CD4-positive, alpha-beta T cell (primary cell): ENCODE data around the gene IFNAR1. TPM values are rescaled to one million over a fixed set of nuclear protein-coding genes. Genes with fewer than 3 reads are reported as not detected.

Source experiments
- ATAC-seq: fragments of 200-7000 bp; cut with Tn5 transposase; one replicate; pipeline ENCODE4 v1.10.0; 2022; ENCODE audit warnings: mild to moderate bottlenecking; ENCODE audit not compliant: poor library complexity
- CTCF ChIA-PET: fragments of 350-600 bp; sonication (Branson Sonifier 250); formaldehyde crosslinking; loops from one replicate; lab custom pipeline; 2021; ENCODE audit warnings: antibody characterized with exemption, inconsistent platforms; lab: Charles Lee
- POLR2A ChIA-PET: fragments of 350-600 bp; sonication (Branson Sonifier 250); formaldehyde crosslinking; loops from one replicate; lab custom pipeline; 2021; ENCODE audit warnings: antibody characterized with exemption, inconsistent platforms; lab: Charles Lee
- DNase-seq, 14 experiments: peaks; one replicate each; pipeline ENCODE4 v3.0.0-alpha.2; 2013 to 2020; ENCODE audit warnings: mixed read lengths in 2 of 14
- H3K27ac ChIP-seq, 2 donors: one replicate each; pipeline versions ENCODE4 v1.5.1 to v1.7.0; 2013; ENCODE audit warnings: low read length in 2 of 2, low read depth in 1 of 2, mild to moderate bottlenecking in 1 of 2
- H3K27me3 ChIP-seq, 2 experiments: 1 replicate in 1 of 2; 2 replicates in 1 of 2; pipeline versions ENCODE4 v1.6.1 to v1.7.0; 2013; ENCODE audit warnings: low read length in 2 of 2, control low read depth in 1 of 2, mild to moderate bottlenecking in 1 of 2, moderate library complexity in 1 of 2; ENCODE audit not compliant: insufficient read depth in 2 of 2, control insufficient read depth in 1 of 2
- H3K36me3 ChIP-seq: one replicate; pipeline ENCODE4 v1.6.1; 2013; ENCODE audit warnings: low read length, control low read depth; ENCODE audit not compliant: insufficient read depth
- H3K4me1 ChIP-seq: one replicate; pipeline ENCODE4 v1.6.1; 2013; ENCODE audit warnings: low read length, control low read depth; ENCODE audit not compliant: insufficient read depth
- H3K4me3 ChIP-seq: one replicate; pipeline ENCODE4 v1.5.1; 2013; ENCODE audit warnings: mild to moderate bottlenecking, low read length, moderate library complexity
- H3K9me3 ChIP-seq, 2 experiments: 1 replicate in 1 of 2; 2 replicates in 1 of 2; pipeline versions ENCODE4 v1.6.1 to v1.7.0; 2013; ENCODE audit warnings: low read length in 2 of 2, mild to moderate bottlenecking in 2 of 2, control low read depth in 1 of 2, moderate library complexity in 1 of 2; ENCODE audit not compliant: control insufficient read depth in 1 of 2, insufficient read depth in 1 of 2
- H3K27ac Mint-ChIP-seq: one replicate; pipeline ENCODE4 v1.8.0; 2020; ENCODE audit warnings: mixed read lengths
- H3K27me3 Mint-ChIP-seq: one replicate; pipeline ENCODE4 v1.8.0; 2021; ENCODE audit warnings: mixed read lengths
- H3K36me3 Mint-ChIP-seq: one replicate; pipeline ENCODE4 v1.8.0; 2021; ENCODE audit warnings: low read depth, mixed read lengths
- H3K4me1 Mint-ChIP-seq: one replicate; pipeline ENCODE4 v1.8.0; 2021; ENCODE audit warnings: low read depth, mixed read lengths
- H3K4me3 Mint-ChIP-seq: one replicate; pipeline ENCODE4 v1.8.0; 2020; ENCODE audit warnings: mild to moderate bottlenecking, mixed read lengths
- H3K9me3 Mint-ChIP-seq: one replicate; pipeline ENCODE4 v1.8.0; 2020; ENCODE audit warnings: mixed read lengths
- intact Hi-C, 2 experiments: fragments of 100-400 bp; cut with DNase I in 1 of 2; cut with micrococcal nuclease in 1 of 2; formaldehyde crosslinking; loops; one replicate each; pipeline versions ENCODE4 v1.15.1 to v1.9.0; 2023 to 2025; cut with DNase I, micrococcal nuclease
- total RNA-seq, 174 experiments: library from RNA in 2 of 174; stranded (reverse) in 2 of 174; gene quantifications; one replicate each; pipeline ENCODE4 v1.2.3 and lab custom pipeline; 2021 to 2026
- TF ChIP-seq, protein P1 (sequence below): fragments of 200-600 bp; IDR thresholded peaks from one replicate; pipeline ENCODE4 v1.8.0; 2022; ENCODE audit warnings: antibody characterized with exemption, mild to moderate bottlenecking

The IFNAR1 gene
- total RNA-seq, 2 experiments from 2014 or later, result 20.4 to 26.8 TPM

DNA sequence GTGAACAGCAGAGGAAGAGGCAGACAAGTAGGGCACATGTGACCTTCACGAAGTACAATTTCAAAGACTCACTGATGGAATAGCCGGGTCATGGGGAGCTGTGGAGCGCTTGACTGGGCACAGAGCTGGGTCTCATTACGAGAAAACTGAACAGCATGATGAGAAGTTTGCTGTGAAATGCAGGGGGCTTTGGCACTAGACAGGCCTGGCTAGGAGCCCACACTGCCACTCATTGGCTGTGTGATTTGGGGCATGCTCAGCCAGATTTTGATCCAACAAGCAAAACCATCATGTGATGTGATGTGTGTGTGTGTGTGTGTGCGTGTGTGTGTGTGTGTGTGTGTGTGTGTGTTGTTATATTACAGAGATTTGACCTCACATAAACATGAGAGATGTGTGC is 73.6 kb downstream of the IFNAR1 start:
- TF ChIP-seq, protein P1, sequence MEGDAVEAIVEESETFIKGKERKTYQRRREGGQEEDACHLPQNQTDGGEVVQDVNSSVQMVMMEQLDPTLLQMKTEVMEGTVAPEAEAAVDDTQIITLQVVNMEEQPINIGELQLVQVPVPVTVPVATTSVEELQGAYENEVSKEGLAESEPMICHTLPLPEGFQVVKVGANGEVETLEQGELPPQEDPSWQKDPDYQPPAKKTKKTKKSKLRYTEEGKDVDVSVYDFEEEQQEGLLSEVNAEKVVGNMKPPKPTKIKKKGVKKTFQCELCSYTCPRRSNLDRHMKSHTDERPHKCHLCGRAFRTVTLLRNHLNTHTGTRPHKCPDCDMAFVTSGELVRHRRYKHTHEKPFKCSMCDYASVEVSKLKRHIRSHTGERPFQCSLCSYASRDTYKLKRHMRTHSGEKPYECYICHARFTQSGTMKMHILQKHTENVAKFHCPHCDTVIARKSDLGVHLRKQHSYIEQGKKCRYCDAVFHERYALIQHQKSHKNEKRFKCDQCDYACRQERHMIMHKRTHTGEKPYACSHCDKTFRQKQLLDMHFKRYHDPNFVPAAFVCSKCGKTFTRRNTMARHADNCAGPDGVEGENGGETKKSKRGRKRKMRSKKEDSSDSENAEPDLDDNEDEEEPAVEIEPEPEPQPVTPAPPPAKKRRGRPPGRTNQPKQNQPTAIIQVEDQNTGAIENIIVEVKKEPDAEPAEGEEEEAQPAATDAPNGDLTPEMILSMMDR, result no peak
- H3K36me3 ChIP-seq, result no peaks in the 10 kb centered on the region
- no peak overlapping the region for H3K27ac Mint-ChIP-seq
- no peaks in the 10 kb centered on the region for H3K27me3 Mint-ChIP-seq
- H3K4me1 Mint-ChIP-seq, result peaks cover 4% of the 10 kb centered on the region
- intact Hi-C loops, result no loop called here
- H3K27ac ChIP-seq, result no peak overlapping the region
- H3K36me3 Mint-ChIP-seq, result no peaks in the 10 kb centered on the region
- no peaks in the 10 kb centered on the region for H3K27me3 ChIP-seq
- ATAC-seq, result no peak
- H3K4me1 ChIP-seq, result peaks cover 7% of the 10 kb centered on the region
- no peak overlapping the region for H3K4me3 ChIP-seq
- no peaks in the 10 kb centered on the region for H3K9me3 Mint-ChIP-seq
- ChIA-PET POLR2A (no interaction called here), CTCF (no interaction called here)
- DNase-seq, result no peak
- H3K4me3 Mint-ChIP-seq, result no peak overlapping the region
- no peaks in the 10 kb centered on the region for H3K9me3 ChIP-seq

DNA sequence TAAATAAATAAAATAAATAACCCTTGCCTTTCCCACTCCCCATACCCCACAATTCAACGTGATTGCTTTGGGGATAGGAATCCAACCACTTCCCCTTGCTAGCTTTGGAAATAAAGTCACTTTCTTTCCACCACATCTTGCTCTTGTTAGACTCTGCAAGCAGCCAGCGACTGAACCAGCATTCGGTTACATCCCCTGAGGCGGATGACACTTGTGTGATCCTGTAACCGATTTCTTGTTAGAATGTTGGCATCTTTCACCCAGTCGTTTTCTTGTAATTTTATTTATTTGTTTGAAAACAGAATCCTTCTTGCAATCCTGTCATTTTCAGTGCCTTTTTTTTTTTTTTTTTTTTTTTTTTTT is 76.8 kb downstream of the IFNAR1 start:
- Histone ChIP-seq H3K9me3 (no peaks in the 10 kb centered on the region), H3K4me1 (peaks cover 35% of the 10 kb centered on the region), H3K27me3 (no peaks in the 10 kb centered on the region), H3K4me3 (no peak overlapping the region), H3K27ac (no peak overlapping the region), H3K36me3 (no peaks in the 10 kb centered on the region)
- ATAC-seq (no peak), DNase-seq (no peak)
- POLR2A ChIA-PET, result interaction anchor here (0.7 to 2.5 kb wide), 4 partner anchors 17 to 77 kb away, joined by 3 to 23 read pairs (median 6); partner anchors contain the start of gene IFNAR1
- CTCF ChIA-PET, result no interaction called here
- TF ChIP-seq, protein P1, result no peak
- Mint-ChIP-seq H3K36me3 (peaks cover 5% of the 10 kb centered on the region), H3K9me3 (no peaks in the 10 kb centered on the region), H3K27me3 (no peaks in the 10 kb centered on the region), H3K27ac (peak overlapping the region; percentile 21), H3K4me3 (peak overlapping the region; percentile 72), H3K4me1 (peaks cover 28% of the 10 kb centered on the region)
- intact Hi-C loops, result loop anchor here in 1 of 2 experiments (5.0 kb wide), 1 partner anchor 39 kb away; no protein-coding TSS in a partner anchor

DNA sequence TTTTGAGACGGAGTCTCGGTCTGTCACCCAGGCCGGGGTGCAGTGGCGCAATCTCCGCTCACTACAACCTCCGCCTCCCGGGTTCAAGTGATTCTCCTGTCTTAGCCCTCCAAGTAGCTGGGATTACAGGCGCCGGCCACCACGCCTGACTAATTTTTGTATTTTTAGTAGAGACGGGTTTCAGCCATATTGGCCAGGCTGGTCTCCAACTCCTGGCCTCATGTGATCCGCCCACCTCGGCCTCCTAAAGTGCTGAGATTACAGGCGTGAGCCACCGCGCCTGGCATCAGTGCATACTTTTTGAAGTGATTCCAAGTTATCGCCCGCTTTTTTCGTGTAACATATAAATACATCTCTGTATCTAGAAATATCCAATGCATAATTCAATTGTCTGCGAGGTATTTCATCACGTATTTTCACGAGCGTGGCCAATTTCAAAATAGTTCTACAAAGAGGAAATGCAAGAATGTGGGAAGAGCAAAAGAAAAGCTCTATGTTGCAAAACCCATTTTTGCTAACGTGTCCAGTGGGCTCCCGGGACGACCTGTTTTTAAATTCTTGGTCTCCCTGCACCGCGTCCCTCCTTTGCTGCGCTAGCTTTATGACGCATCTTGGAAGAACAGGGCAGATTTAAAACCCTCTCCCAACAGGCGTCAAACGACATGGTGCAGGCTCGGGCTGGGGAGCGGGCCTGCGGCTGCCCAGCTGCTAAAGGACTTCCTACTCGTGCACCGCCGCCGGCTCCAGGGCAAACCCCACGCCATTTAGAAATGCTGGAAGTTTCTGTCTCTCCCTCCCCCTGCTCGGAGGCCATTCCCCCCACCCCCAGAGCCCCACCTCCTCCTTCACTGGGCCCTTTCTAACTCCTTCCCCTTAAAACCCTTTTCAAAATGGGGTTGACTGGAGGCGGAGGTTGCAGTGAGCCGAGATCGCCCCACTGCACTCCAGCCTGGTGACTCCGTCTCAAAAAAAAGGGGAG is 77.5 kb downstream of the IFNAR1 start:
- intact Hi-C loops, result loop anchor here (2.0 to 5.0 kb wide), 3 partner anchors 17 to 40 kb away; no protein-coding TSS in a partner anchor
- Mint-ChIP-seq H3K9me3 (no peaks in the 10 kb centered on the region), H3K36me3 (peaks cover 5% of the 10 kb centered on the region), H3K27ac (peak overlapping the region; percentile 87), H3K4me3 (peak overlapping the region; percentile 93), H3K27me3 (no peaks in the 10 kb centered on the region), H3K4me1 (peaks cover 35% of the 10 kb centered on the region)
- DNase-seq (peak in 8 of 14 experiments; percentile 2 to 78 (median 26)), ATAC-seq (peak; percentile 58)
- ChIA-PET CTCF (interaction anchor here (0.7 to 1.4 kb wide), 2 partner anchors 39 to 41 kb away, joined by 3 to 9 read pairs; no protein-coding TSS in a partner anchor), POLR2A (interaction anchor here (0.7 to 2.5 kb wide), 5 partner anchors 11 to 78 kb away, joined by 3 to 23 read pairs (median 4); partner anchors contain the start of gene IFNAR1)
- Histone ChIP-seq H3K27ac (peak overlapping the region in 1 of 2 donors; percentile 56), H3K9me3 (no peaks in the 10 kb centered on the region), H3K27me3 (no peaks in the 10 kb centered on the region), H3K4me3 (peak overlapping the region; percentile 49), H3K36me3 (no peaks in the 10 kb centered on the region), H3K4me1 (peaks cover 38% of the 10 kb centered on the region)
- TF ChIP-seq, protein P1, result no peak
